CD4-positive, alpha-beta T cell (primary cell): ENCODE results near the gene GAB1. TPM values are rescaled to one million over a fixed set of nuclear protein-coding genes. Genes with fewer than 3 reads are reported as not detected.

Source experiments
- ATAC-seq: fragments of 200-7000 bp; cut with Tn5 transposase; one replicate; pipeline ENCODE4 v1.10.0; 2022; ENCODE audit warnings: mild to moderate bottlenecking; ENCODE audit not compliant: poor library complexity
- CTCF ChIA-PET: fragments of 350-600 bp; sonication (Branson Sonifier 250); formaldehyde crosslinking; loops from one replicate; lab custom pipeline; 2021; ENCODE audit warnings: antibody characterized with exemption, inconsistent platforms; lab: Charles Lee
- POLR2A ChIA-PET: fragments of 350-600 bp; sonication (Branson Sonifier 250); formaldehyde crosslinking; loops from one replicate; lab custom pipeline; 2021; ENCODE audit warnings: antibody characterized with exemption, inconsistent platforms; lab: Charles Lee
- DNase-seq, 14 experiments: peaks; one replicate each; pipeline ENCODE4 v3.0.0-alpha.2; 2013 to 2020; ENCODE audit warnings: mixed read lengths in 2 of 14
- H3K27ac ChIP-seq, 2 donors: one replicate each; pipeline versions ENCODE4 v1.5.1 to v1.7.0; 2013; ENCODE audit warnings: low read length in 2 of 2, low read depth in 1 of 2, mild to moderate bottlenecking in 1 of 2
- H3K27me3 ChIP-seq, 2 experiments: 1 replicate in 1 of 2; 2 replicates in 1 of 2; pipeline versions ENCODE4 v1.6.1 to v1.7.0; 2013; ENCODE audit warnings: low read length in 2 of 2, control low read depth in 1 of 2, mild to moderate bottlenecking in 1 of 2, moderate library complexity in 1 of 2; ENCODE audit not compliant: insufficient read depth in 2 of 2, control insufficient read depth in 1 of 2
- H3K36me3 ChIP-seq: one replicate; pipeline ENCODE4 v1.6.1; 2013; ENCODE audit warnings: low read length, control low read depth; ENCODE audit not compliant: insufficient read depth
- H3K4me1 ChIP-seq: one replicate; pipeline ENCODE4 v1.6.1; 2013; ENCODE audit warnings: low read length, control low read depth; ENCODE audit not compliant: insufficient read depth
- H3K4me3 ChIP-seq: one replicate; pipeline ENCODE4 v1.5.1; 2013; ENCODE audit warnings: mild to moderate bottlenecking, low read length, moderate library complexity
- H3K9me3 ChIP-seq, 2 experiments: 1 replicate in 1 of 2; 2 replicates in 1 of 2; pipeline versions ENCODE4 v1.6.1 to v1.7.0; 2013; ENCODE audit warnings: low read length in 2 of 2, mild to moderate bottlenecking in 2 of 2, control low read depth in 1 of 2, moderate library complexity in 1 of 2; ENCODE audit not compliant: control insufficient read depth in 1 of 2, insufficient read depth in 1 of 2
- H3K27ac Mint-ChIP-seq: one replicate; pipeline ENCODE4 v1.8.0; 2020; ENCODE audit warnings: mixed read lengths
- H3K27me3 Mint-ChIP-seq: one replicate; pipeline ENCODE4 v1.8.0; 2021; ENCODE audit warnings: mixed read lengths
- H3K36me3 Mint-ChIP-seq: one replicate; pipeline ENCODE4 v1.8.0; 2021; ENCODE audit warnings: low read depth, mixed read lengths
- H3K4me1 Mint-ChIP-seq: one replicate; pipeline ENCODE4 v1.8.0; 2021; ENCODE audit warnings: low read depth, mixed read lengths
- H3K4me3 Mint-ChIP-seq: one replicate; pipeline ENCODE4 v1.8.0; 2020; ENCODE audit warnings: mild to moderate bottlenecking, mixed read lengths
- H3K9me3 Mint-ChIP-seq: one replicate; pipeline ENCODE4 v1.8.0; 2020; ENCODE audit warnings: mixed read lengths
- intact Hi-C, 2 experiments: fragments of 100-400 bp; cut with DNase I in 1 of 2; cut with micrococcal nuclease in 1 of 2; formaldehyde crosslinking; loops; one replicate each; pipeline versions ENCODE4 v1.15.1 to v1.9.0; 2023 to 2025; cut with DNase I, micrococcal nuclease
- total RNA-seq, 174 experiments: library from RNA in 2 of 174; stranded (reverse) in 2 of 174; gene quantifications; one replicate each; pipeline ENCODE4 v1.2.3 and lab custom pipeline; 2021 to 2026
- TF ChIP-seq, protein P1 (sequence below): fragments of 200-600 bp; IDR thresholded peaks from one replicate; pipeline ENCODE4 v1.8.0; 2022; ENCODE audit warnings: antibody characterized with exemption, mild to moderate bottlenecking

The GAB1 gene
- total RNA-seq, 2 experiments from 2014 or later: 0.27 to 0.64 TPM

DNA sequence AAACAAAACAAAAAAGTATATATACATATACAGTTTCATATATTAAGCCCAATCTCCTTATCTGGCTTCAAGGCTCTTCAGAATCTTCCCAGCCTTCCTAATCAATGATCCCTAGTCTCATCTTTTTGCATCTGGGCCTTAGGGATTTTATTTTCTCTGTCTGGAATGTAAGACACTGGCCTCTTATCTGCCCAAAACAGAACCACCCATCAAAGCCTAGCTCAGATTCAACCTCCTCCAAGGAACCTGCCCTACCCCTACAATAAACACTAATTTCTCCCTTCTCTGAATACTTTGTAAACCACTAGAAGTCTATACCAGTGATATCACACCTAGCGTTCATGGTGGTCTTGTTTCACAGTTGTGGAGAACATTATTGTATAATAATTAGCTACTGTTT lies 23.2 kb upstream of the GAB1 start:
- DNase-seq (no peak), ATAC-seq (no peak)
- POLR2A ChIA-PET: no interaction called here
- TF ChIP-seq, protein P1, sequence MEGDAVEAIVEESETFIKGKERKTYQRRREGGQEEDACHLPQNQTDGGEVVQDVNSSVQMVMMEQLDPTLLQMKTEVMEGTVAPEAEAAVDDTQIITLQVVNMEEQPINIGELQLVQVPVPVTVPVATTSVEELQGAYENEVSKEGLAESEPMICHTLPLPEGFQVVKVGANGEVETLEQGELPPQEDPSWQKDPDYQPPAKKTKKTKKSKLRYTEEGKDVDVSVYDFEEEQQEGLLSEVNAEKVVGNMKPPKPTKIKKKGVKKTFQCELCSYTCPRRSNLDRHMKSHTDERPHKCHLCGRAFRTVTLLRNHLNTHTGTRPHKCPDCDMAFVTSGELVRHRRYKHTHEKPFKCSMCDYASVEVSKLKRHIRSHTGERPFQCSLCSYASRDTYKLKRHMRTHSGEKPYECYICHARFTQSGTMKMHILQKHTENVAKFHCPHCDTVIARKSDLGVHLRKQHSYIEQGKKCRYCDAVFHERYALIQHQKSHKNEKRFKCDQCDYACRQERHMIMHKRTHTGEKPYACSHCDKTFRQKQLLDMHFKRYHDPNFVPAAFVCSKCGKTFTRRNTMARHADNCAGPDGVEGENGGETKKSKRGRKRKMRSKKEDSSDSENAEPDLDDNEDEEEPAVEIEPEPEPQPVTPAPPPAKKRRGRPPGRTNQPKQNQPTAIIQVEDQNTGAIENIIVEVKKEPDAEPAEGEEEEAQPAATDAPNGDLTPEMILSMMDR: no peak
- Mint-ChIP-seq H3K4me3 (no peak overlapping the region), H3K27me3 (peaks cover 6% of the 10 kb centered on the region), H3K4me1 (no peaks in the 10 kb centered on the region), H3K27ac (no peak overlapping the region), H3K36me3 (no peaks in the 10 kb centered on the region), H3K9me3 (no peaks in the 10 kb centered on the region)
- no peaks in the 10 kb centered on the region for H3K4me1 ChIP-seq
- H3K4me3 ChIP-seq: no peak overlapping the region
- CTCF ChIA-PET: no interaction called here
- intact Hi-C loops: no loop called here
- no peaks in the 10 kb centered on the region for H3K27me3 ChIP-seq
- no peaks in the 10 kb centered on the region for H3K36me3 ChIP-seq
- no peaks in the 10 kb centered on the region for H3K9me3 ChIP-seq
- H3K27ac ChIP-seq: no peak overlapping the region

- ATAC-seq: no peak
- Mint-ChIP-seq H3K27me3 (peaks cover 6% of the 10 kb centered on the region), H3K27ac (no peak overlapping the region), H3K4me3 (no peak overlapping the region), H3K4me1 (no peaks in the 10 kb centered on the region), H3K36me3 (no peaks in the 10 kb centered on the region), H3K9me3 (no peaks in the 10 kb centered on the region)
- no peaks in the 10 kb centered on the region for H3K36me3 ChIP-seq
- ChIA-PET POLR2A (no interaction called here), CTCF (no interaction called here)
- H3K27ac ChIP-seq: no peak overlapping the region
- intact Hi-C loops: no loop called here
- H3K4me1 ChIP-seq: no peaks in the 10 kb centered on the region
- no peaks in the 10 kb centered on the region for H3K27me3 ChIP-seq
- no peaks in the 10 kb centered on the region for H3K9me3 ChIP-seq
- no peak for DNase-seq
- TF ChIP-seq, protein P1: no peak
- H3K4me3 ChIP-seq: no peak overlapping the region
Measured at GRCh38 chr4:143313996-143314395, 22.7 kb upstream of the GAB1 start.

DNA sequence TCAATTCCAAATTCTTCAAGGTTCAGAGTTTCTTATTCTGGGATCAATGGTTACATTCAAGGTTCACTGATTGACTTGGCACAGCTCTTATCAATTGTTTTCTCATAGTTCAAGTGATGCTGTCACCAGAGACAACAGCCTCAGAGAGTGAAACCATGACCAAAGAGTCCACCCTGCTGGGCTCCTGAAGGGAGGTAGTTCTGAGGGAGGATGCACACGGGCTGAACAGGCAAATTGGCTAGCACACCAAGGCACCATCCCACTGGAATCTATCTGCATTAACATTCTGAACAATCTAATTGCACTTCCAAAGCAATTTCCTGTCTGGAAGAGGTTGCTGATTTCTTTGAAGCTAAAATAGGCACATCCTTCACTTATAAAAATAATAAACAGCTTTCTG lies 16.6 kb upstream of the GAB1 start:
- no peak overlapping the region for H3K27ac ChIP-seq
- Mint-ChIP-seq H3K27me3 (no peaks in the 10 kb centered on the region), H3K9me3 (no peaks in the 10 kb centered on the region), H3K27ac (no peak overlapping the region), H3K4me1 (no peaks in the 10 kb centered on the region), H3K36me3 (no peaks in the 10 kb centered on the region), H3K4me3 (no peak overlapping the region)
- H3K36me3 ChIP-seq: no peaks in the 10 kb centered on the region
- TF ChIP-seq, protein P1: no peak
- no peak overlapping the region for H3K4me3 ChIP-seq
- H3K9me3 ChIP-seq: no peaks in the 10 kb centered on the region
- intact Hi-C loops: no loop called here
- no peak for ATAC-seq
- ChIA-PET POLR2A (no interaction called here), CTCF (no interaction called here)
- DNase-seq: no peak
- H3K27me3 ChIP-seq: no peaks in the 10 kb centered on the region
- no peaks in the 10 kb centered on the region for H3K4me1 ChIP-seq
